Esophagus muscularis mucosa (tissue), 4 donors: ENCODE data around the gene EVX2. TPM values are rescaled to one million over a fixed set of nuclear protein-coding genes. Genes with fewer than 3 reads are reported as not detected.

Experiments used
- DNase-seq: peaks from one replicate; pipeline ENCODE4 v3.0.0-alpha.2; 2017; ENCODE audit errors: extremely low spot score
- H3K27ac ChIP-seq, 4 donors: fragments of 200-600 bp; sonication (generic); replicated peaks in 1 of 4; 1 replicate in 3 of 4; 2 replicates in 1 of 4; pipeline ENCODE4 v1.5.1; 2016 to 2019; ENCODE audit warnings: mild to moderate bottlenecking in 1 of 4
- H3K27me3 ChIP-seq, 4 donors: fragments of 200-600 bp; sonication (generic); one replicate each; pipeline versions ENCODE4 v1.5.1 to v1.6.0; 2016 to 2019
- H3K36me3 ChIP-seq, 4 donors: fragments of 200-600 bp; sonication (generic); one replicate each; pipeline ENCODE4 v1.5.1; 2016 to 2019
- H3K4me1 ChIP-seq, 4 donors: fragments of 200-600 bp; sonication (generic); one replicate each; pipeline ENCODE4 v1.5.1; 2016 to 2019
- H3K4me3 ChIP-seq, 4 donors: fragments of 200-600 bp; sonication (generic); 1 replicate in 2 of 4; 2 replicates in 2 of 4; pipeline ENCODE4 v1.5.1; 2016 to 2019; ENCODE audit warnings: mild to moderate bottlenecking in 4 of 4, moderate library complexity in 1 of 4
- H3K9me3 ChIP-seq, 4 donors: fragments of 200-600 bp; sonication (generic); 1 replicate in 3 of 4; 2 replicates in 1 of 4; pipeline ENCODE4 v1.5.1; 2016 to 2019
- CTCF ChIP-seq, 3 experiments: fragments of 200-600 bp in 2 of 3; fragments of 450-650 bp in 1 of 3; sonication (generic) in 2 of 3; IDR thresholded peaks; one replicate each; pipeline ENCODE4 v1.5.1; 2017 to 2019; ENCODE audit warnings: antibody characterized with exemption in 3 of 3, mild to moderate bottlenecking in 2 of 3, moderate library complexity in 1 of 3
- EP300 ChIP-seq: sonication (generic); formaldehyde crosslinking; IDR thresholded peaks from one replicate; pipeline ENCODE4 v1.6.1; 2017; ENCODE audit warnings: antibody characterized with exemption
- POLR2A ChIP-seq: fragments of 450-650 bp; IDR thresholded peaks from one replicate; pipeline ENCODE4 v1.6.1; 2017; ENCODE audit warnings: antibody characterized with exemption, moderate library complexity, mild to moderate bottlenecking, low read depth
- POLR2AphosphoS5 ChIP-seq, 2 donors: sonication (generic); formaldehyde crosslinking; IDR thresholded peaks; one replicate each; pipeline ENCODE4 v1.6.1; 2017; ENCODE audit warnings: antibody characterized with exemption in 2 of 2
- WGBS: methylation state at CpG from one replicate; pipeline ENCODE4 v1.1.5; 2018; 5-methylcytosine and 5-hydroxymethylcytosine counted together
- intact Hi-C: fragments of 100-400 bp; cut with DNase I; formaldehyde crosslinking; loops from one replicate; pipeline ENCODE4 v1.15.1; 2023
- total RNA-seq, 4 donors: library from RNA; depleted of rRNA; stranded (reverse); fragments of >200 nt; gene quantifications; one replicate each; pipeline versions ENCODE4 v1.1.0 to v1.2.1, GENCODE V29; 2016

Gene EVX2
- total RNA-seq, 4 donors from 2014 or later, result 0.11 TPM; not detected in 3

GRCh38 chr2:176101216-176101830, 17.6 kb upstream of the EVX2 start:
- Histone ChIP-seq H3K36me3 (no peaks in the 10 kb centered on the region), H3K9me3 (no peaks in the 10 kb centered on the region), H3K4me3 (no peak overlapping the region), H3K27ac (no peak overlapping the region), H3K27me3 (peaks cover 6 to 100% (median 94%) of the 10 kb centered on the region in 4 donors), H3K4me1 (peaks cover 21 to 68% (median 60%) of the 10 kb centered on the region in 4 donors)
- TF ChIP-seq CTCF (IDR thresholded peaks at IDR 0.05) (no peak), EP300 (no peak), POLR2A (no peak), POLR2AphosphoS5 (IDR thresholded peaks at IDR 0.05) (no peak)
- DNase-seq, result no peak
- WGBS, result 19% methylated on average over 2 of the region's 2 CpGs
- intact Hi-C loops, result no loop called here

GRCh38 chr2:176100547-176101140, 16.9 kb upstream of the EVX2 start:
- H3K27me3 ChIP-seq, result peaks cover 6 to 100% (median 96%) of the 10 kb centered on the region in 4 donors
- intact Hi-C loops, result no loop called here

GRCh38 chr2:176099728-176100546, 16.2 kb upstream of the EVX2 start, which contains the start of gene HOXD12:
Gene HOXD12 (plus strand): TSS chr2:176099795. CDS start chr2:176099802, 7 bp downstream.
- intact Hi-C loops, result no loop called here
- Histone ChIP-seq H3K36me3 (no peaks in the 10 kb centered on the region), H3K27me3 (peaks cover 6 to 100% (median 96%) of the 10 kb centered on the region in 4 donors), H3K4me3 (no peak within 1 kb of the TSS), H3K27ac (no peak within 1 kb of the TSS), H3K9me3 (no peaks in the 10 kb centered on the region), H3K4me1 (peaks cover 21 to 57% (median 54%) of the 10 kb centered on the region in 4 donors)
- WGBS, result 6% methylated on average over 34 of the region's 70 CpGs
- no peak for DNase-seq
- TF ChIP-seq EP300 (no peak), CTCF (IDR thresholded peaks at IDR 0.05) (no peak), POLR2A (no peak), POLR2AphosphoS5 (IDR thresholded peaks at IDR 0.05) (no peak)

More at GRCh38 chr2:176100547-176101140, 16.9 kb upstream of the EVX2 start:
- no peak overlapping the region for H3K27ac ChIP-seq
- H3K9me3 ChIP-seq, result no peaks in the 10 kb centered on the region
- TF ChIP-seq POLR2AphosphoS5 (IDR thresholded peaks at IDR 0.05), result no peak
- TF ChIP-seq POLR2A, result no peak
- TF ChIP-seq EP300, result no peak
- no peak for TF ChIP-seq CTCF (IDR thresholded peaks at IDR 0.05)
- no peaks in the 10 kb centered on the region for H3K36me3 ChIP-seq
- H3K4me3 ChIP-seq, result no peak overlapping the region
- H3K4me1 ChIP-seq, result peaks cover 21 to 64% (median 61%) of the 10 kb centered on the region in 4 donors
- DNase-seq, result no peak
- 9% methylated on average over 17 of the region's 28 CpGs for WGBS

GRCh38 chr2:176099159-176099727, 15.5 kb upstream of the EVX2 start:
- Histone ChIP-seq H3K27me3 (peaks cover under 1 to 100% (median 96%) of the 10 kb centered on the region in 4 donors), H3K4me3 (no peak overlapping the region), H3K9me3 (no peaks in the 10 kb centered on the region), H3K27ac (no peak overlapping the region), H3K36me3 (no peaks in the 10 kb centered on the region), H3K4me1 (peaks cover 14 to 50% (median 47%) of the 10 kb centered on the region in 4 donors)
- no peak for TF ChIP-seq POLR2A
- TF ChIP-seq CTCF (IDR thresholded peaks at IDR 0.05), result no peak
- TF ChIP-seq EP300, result no peak
- TF ChIP-seq POLR2AphosphoS5 (IDR thresholded peaks at IDR 0.05), result no peak
- intact Hi-C loops, result no loop called here
- 8% methylated on average over 24 of the region's 30 CpGs for WGBS
- DNase-seq, result no peak
